Motor neuron (in vitro differentiated cells): ENCODE results near the gene IMPG2. TPM values are rescaled to one million over a fixed set of nuclear protein-coding genes. Genes with fewer than 3 reads are reported as not detected.
"Not testable (repeated sequence)": the region's sequence is repeated elsewhere in the genome, so short reads cannot be mapped to it uniquely, and the experiment has no call there.

Source experiments
- ATAC-seq, 8 experiments: fragments of 200-7000 bp; cut with Tn5 transposase; replicated peaks in 6 of 8; 2 replicates each; pipeline ENCODE4 v1.8.0; 2021; ENCODE audit warnings: mild to moderate bottlenecking in 8 of 8, moderate library complexity in 8 of 8
- H3K27ac ChIP-seq, 2 donors: fragments of 250-450 bp; sonication (Bioruptor Pico); 2 replicates each; pipeline ENCODE4 v1.9.0; 2021; ENCODE audit warnings: antibody characterized with exemption in 2 of 2, mild to moderate bottlenecking in 2 of 2, moderate library complexity in 1 of 2
- H3K4me1 ChIP-seq, 2 donors: fragments of 250-450 bp; sonication (Bioruptor Pico); replicated peaks in 1 of 2; 2 replicates each; pipeline ENCODE4 v1.6.1; 2021; ENCODE audit warnings: antibody characterized with exemption in 2 of 2, mild to moderate bottlenecking in 2 of 2, moderate library complexity in 1 of 2
- H3K4me3 ChIP-seq, 5 donors: fragments of 250-450 bp; sonication (Bioruptor Pico); 2 replicates each; pipeline ENCODE4 v1.9.0; 2021; ENCODE audit warnings: antibody characterized with exemption in 5 of 5, mild to moderate bottlenecking in 5 of 5, moderate library complexity in 4 of 5
- WGBS, 10 experiments: fragments of 450-650 bp; shearing (Covaris generic); methylation state at CpG; one replicate each; pipeline ENCODE4 v1.0.0; 2022; 5-methylcytosine and 5-hydroxymethylcytosine counted together
- in situ Hi-C, 9 experiments: fragments of 400-800 bp; cut with MboI; loops; one replicate each; pipeline ENCODE4 v1.15.0; 2021; ENCODE audit warnings: low sequenced_read_pairs in 9 of 9, low pct_unique_long_range_greater_than_20kb in 2 of 9; ENCODE audit not compliant: unreplicated experiment in 9 of 9
- total RNA-seq, 8 experiments: library from RNA; unstranded; fragments of 300-600 nt; gene quantifications; 2 replicates each; pipeline versions ENCODE4 v1.2.3 to v1.2.4, GENCODE V29; 2022

IMPG2 gene
- 1 to 10 TPM in 2 of 8 experiments, under 1 TPM in 6; 0.36 to 2.0 (median 0.86) TPM for total RNA-seq

DNA sequence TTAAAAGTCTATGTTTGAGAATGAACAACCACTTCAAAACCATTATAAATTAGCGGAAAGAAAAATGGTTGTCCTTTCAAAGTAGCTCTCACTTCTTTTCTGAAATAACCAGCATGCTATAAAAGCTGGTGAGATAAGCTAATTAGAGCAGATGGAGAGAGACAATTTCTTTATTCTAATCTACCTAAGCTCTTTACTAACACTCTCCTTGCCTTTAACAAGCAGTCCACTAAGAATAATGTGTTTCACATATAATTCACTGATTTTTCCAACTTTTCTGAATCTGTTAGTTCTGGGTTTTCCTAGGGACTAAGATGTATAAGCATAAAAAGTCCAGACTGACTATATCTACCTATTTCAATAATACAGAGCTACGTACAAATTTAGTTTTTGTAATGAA, at the start of gene IMPG2:
TSS of gene IMPG2 (minus strand) at position 101 of the 400 bp plus-strand sequence. CDS start 203 bp downstream, outside the sequence.
- peaks cover 0 to 7% of the 10 kb centered on the region in 2 donors for H3K4me1 ChIP-seq
- 67 to 100% (median 92%) methylated on average over 1 to 2 of the region's 2 CpGs for WGBS, 10 experiments
- in situ Hi-C loops, result no loop called here
- no peak within 1 kb of the TSS for H3K4me3 ChIP-seq
- no peak for ATAC-seq
- no peak within 1 kb of the TSS for H3K27ac ChIP-seq

- 0 to 100% (median 21%) methylated on average over 1 to 2 of the region's 2 CpGs; no CpG with 5 or more reads in 1 of the 10 experiments for WGBS, 10 experiments
- H3K4me3 ChIP-seq, result no peak overlapping the region
- H3K4me1 ChIP-seq, result peaks cover 0 to 6% of the 10 kb centered on the region in 2 donors
- ATAC-seq, result peak in 5 of 8 experiments; percentile 68 to 73 (median 71)
- in situ Hi-C loops, result loop anchor here in 1 of 9 experiments (25.0 kb wide), 1 partner anchor 525 kb away; no protein-coding TSS in a partner anchor
- H3K27ac ChIP-seq, result peak overlapping the region in 1 of 2 donors; percentile 40
Observed at GRCh38 chr3:101362406-101362805, 42.0 kb upstream of the IMPG2 start.

DNA sequence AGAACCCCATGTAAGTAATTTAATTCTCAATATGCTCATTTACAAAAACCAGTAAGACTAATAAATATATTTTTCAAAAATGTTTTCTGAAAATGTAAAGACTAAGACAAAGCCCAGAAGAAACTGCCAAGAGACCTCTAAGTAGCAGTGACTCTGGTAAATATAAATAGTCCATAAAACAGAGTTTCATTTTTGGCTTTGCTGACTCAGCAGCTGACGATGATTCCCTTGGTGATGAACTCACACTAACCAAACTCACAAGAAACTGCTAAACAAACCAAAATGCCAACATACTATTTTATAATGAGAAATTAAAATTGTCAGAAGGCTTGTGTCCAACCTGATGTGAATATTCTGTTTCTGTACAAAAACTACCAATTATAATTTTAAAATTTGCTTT, 31.5 kb upstream of the IMPG2 start:
- no peaks in the 10 kb centered on the region for H3K4me1 ChIP-seq
- in situ Hi-C loops, result loop anchor here in 1 of 9 experiments (25.0 kb wide), 1 partner anchor 515 kb away; no protein-coding TSS in a partner anchor
- WGBS, 10 experiments, result 83 to 100% (median 89%) methylated on average over 1 of the region's 1 CpG; no CpG with 5 or more reads in 3 of the 10 experiments
- no peak for ATAC-seq
- no peak overlapping the region for H3K27ac ChIP-seq
- H3K4me3 ChIP-seq, result no peak overlapping the region

- H3K4me3 ChIP-seq, result no peak overlapping the region
- no peak for ATAC-seq
Observed at GRCh38 chr3:101340591-101340990, 20.2 kb upstream of the IMPG2 start.

GRCh38 chr3:101333883-101334282, 13.5 kb upstream of the IMPG2 start:
- Histone ChIP-seq H3K4me3 (no peak overlapping the region), H3K4me1 (peaks cover 0 to 3% of the 10 kb centered on the region in 2 donors), H3K27ac (no peak overlapping the region)
- no peak for ATAC-seq
- in situ Hi-C loops, result no loop called here
- 80 to 100% (median 92%) methylated on average over 1 to 7 of the region's 7 CpGs; no CpG with 5 or more reads in 3 of the 10 experiments for WGBS, 10 experiments

More at GRCh38 chr3:101340591-101340990, 20.2 kb upstream of the IMPG2 start:
- no peak overlapping the region for H3K27ac ChIP-seq
- peaks cover 0 to 3% of the 10 kb centered on the region in 2 donors for H3K4me1 ChIP-seq
- in situ Hi-C loops, result no loop called here
- 33 to 100% (median 75%) methylated on average over 1 to 2 of the region's 2 CpGs; no CpG with 5 or more reads in 1 of the 10 experiments for WGBS, 10 experiments

DNA sequence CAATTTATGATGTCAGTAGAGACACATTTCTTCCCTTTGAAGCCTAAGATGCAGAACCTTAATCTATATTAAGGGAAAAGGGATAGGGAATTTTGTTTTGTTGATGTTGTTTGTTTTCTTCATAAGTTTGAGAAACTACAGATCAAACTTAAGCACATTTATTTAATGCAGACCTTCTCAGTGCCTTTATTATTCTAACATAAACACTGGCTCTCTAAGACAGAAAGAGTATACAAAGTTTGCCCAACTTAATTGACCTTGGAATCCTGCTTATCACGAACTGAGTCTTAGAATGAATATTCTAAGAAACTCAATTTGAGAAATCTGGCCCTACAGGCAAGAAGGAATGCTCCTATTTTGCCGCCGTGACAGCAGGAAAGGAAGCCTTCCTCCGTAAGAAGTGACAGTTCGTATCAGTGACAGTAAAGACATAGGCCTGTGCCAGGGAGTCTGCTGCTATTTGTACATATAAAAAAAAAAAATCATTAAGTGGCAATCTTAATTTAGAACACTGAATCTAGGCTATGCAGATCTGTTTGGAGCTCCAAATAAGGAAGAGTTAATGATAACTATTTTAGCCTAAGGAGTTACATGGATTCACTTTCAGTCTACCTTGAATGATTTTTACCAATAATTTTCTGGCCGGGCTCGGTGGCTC, 8.8 kb upstream of the IMPG2 start:
- Histone ChIP-seq H3K4me3 (no peak overlapping the region), H3K4me1 (no peaks in the 10 kb centered on the region), H3K27ac (no peak overlapping the region)
- WGBS, 10 experiments, result 78 to 100% (median 91%) methylated on average over 1 to 7 of the region's 7 CpGs
- in situ Hi-C loops, result no loop called here
- no peak for ATAC-seq

DNA sequence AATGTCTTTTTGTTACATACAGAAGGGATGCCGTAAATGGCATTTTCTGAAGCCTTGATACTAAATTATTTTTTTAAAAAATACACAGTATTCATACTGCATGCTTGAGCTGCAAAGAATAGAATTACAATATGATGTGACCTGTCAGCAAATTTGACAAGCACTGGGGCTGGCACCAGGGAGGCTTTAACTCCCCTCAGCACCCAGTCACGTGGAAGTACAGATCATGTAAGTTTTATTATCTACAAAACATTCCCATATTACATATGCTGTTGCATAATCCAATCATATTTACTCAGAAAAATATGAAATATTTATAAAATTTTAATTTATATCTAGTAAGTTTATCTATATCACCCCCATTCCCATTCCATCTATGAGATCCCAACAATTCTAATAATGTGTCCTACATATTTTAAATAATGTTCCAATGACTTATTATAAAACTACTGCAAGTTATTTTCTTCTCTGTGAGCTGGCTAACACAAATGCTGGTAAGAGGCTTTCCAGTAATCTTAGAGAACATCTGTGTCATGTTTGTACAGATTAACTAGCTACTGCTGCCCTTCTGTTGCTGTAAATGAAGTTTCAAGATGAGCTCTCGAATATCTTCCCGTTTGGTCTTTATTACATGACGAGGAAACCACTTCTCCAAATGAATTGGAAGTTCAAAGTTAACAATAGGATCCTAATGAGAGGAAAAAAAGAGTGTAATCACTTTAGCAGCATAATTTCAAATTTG, 5.2 kb upstream of the IMPG2 start:
- no peak overlapping the region for H3K4me3 ChIP-seq
- in situ Hi-C loops, result no loop called here
- no peak for ATAC-seq
- H3K4me1 ChIP-seq, result no peaks in the 10 kb centered on the region
- 49 to 100% (median 89%) methylated on average over 2 to 5 of the region's 5 CpGs for WGBS, 10 experiments
- H3K27ac ChIP-seq, result no peak overlapping the region

GRCh38 chr3:101319531-101319930, 844 bp downstream of the IMPG2 start:
- peaks cover 0 to 7% of the 10 kb centered on the region in 2 donors for H3K4me1 ChIP-seq
- H3K4me3 ChIP-seq, result no peak overlapping the region
- in situ Hi-C loops, result no loop called here
- no peak overlapping the region for H3K27ac ChIP-seq
- WGBS, 10 experiments, result 28 to 96% (median 75%) methylated on average over 2 to 5 of the region's 5 CpGs; no CpG with 5 or more reads in 1 of the 10 experiments
- ATAC-seq, result no peak

- no peak overlapping the region for H3K4me3 ChIP-seq
- 67 to 100% (median 87%) methylated on average over 1 to 2 of the region's 2 CpGs; no CpG with 5 or more reads in 1 of the 10 experiments for WGBS, 10 experiments
- peaks cover 15 to 37% of the 10 kb centered on the region in 2 donors for H3K4me1 ChIP-seq
- H3K27ac ChIP-seq, result no peak overlapping the region
- in situ Hi-C loops, result no loop called here
- no peak for ATAC-seq
Observed at GRCh38 chr3:101312545-101312944, 7.8 kb downstream of the IMPG2 start.

DNA sequence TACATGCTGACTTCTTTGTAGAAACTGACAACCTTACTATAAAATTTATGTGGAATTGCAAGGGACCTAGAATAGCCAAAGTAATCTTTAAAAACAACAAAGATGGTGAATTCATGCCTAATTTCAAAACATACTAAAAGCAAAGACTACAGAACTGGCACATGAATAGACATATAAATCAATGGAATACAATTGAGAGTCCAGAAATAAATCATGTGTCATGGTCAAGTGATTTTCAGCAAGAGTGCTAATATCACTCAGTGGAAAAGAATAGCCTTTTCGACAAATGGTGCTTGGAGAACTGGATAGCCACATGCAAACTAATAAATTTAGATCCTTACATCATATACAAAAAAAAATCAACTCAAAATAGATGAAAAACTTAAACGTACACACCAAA, 8.7 kb downstream of the IMPG2 start:
- in situ Hi-C loops, result no loop called here
- Histone ChIP-seq H3K4me1 (peaks cover 15 to 37% of the 10 kb centered on the region in 2 donors), H3K4me3 (no peak overlapping the region), H3K27ac (peak overlapping the region in 1 of 2 donors; percentile 52)
- 0 to 78% (median 11%) methylated on average over 1 to 2 of the region's 2 CpGs for WGBS, 10 experiments
- peak in 5 of 8 experiments; percentile 53 to 64 (median 62) for ATAC-seq

DNA sequence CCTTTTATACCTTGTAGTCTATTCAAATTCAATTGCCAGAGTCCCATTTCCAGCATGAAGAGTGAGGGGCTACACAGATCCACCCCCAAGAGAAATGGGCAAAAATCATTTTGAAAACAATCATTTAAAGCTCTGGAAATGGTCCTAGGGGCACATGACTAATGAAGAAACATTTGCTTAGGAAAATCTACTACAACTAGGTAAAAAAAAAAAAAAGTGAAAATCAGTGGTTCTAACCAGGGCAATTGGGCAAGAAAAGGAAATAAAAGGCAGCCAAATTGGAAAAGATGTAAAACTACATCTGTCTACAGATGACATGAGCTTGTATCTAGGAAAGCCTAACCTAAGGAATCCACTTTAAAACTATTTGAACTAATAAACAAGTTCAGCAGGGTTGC, 9.4 kb downstream of the IMPG2 start:
- Histone ChIP-seq H3K27ac (peak overlapping the region; percentile 33 to 52), H3K4me1 (peaks cover 15 to 37% of the 10 kb centered on the region in 2 donors), H3K4me3 (no peak overlapping the region)
- peak in 3 of 8 experiments; percentile 20 to 31 (median 29) for ATAC-seq
- in situ Hi-C loops, result no loop called here

GRCh38 chr3:101308147-101308772, 12.1 kb downstream of the IMPG2 start:
- peaks cover 15 to 34% of the 10 kb centered on the region in 2 donors for H3K4me1 ChIP-seq
- ATAC-seq, H3K4me3 ChIP-seq, in situ Hi-C loops, H3K27ac ChIP-seq: not testable (repeated sequence)

DNA sequence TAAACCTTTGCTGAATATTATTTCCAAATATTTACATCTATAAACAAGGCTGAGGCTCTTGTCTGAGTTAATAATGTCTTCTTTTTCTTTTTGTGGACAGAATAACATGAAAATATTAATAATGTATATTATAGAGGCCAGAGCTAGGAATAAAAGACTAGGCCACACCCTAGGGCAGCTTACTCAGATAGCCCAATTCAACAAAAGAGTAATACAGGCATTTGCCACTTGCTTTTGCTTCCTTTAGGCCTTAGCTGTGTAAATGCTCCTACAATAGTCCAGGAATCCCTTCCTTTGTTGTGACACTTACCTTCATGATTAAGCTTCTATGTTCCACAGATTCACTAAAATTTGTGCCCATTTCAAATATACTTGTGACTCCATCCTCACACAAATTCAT, 16.5 kb downstream of the IMPG2 start:
- H3K27ac ChIP-seq, result no peak overlapping the region
- no peaks in the 10 kb centered on the region for H3K4me1 ChIP-seq
- H3K4me3 ChIP-seq, result no peak overlapping the region
- no peak for ATAC-seq
- in situ Hi-C loops, result no loop called here
